Fibroblast of the aortic adventitia (primary cell): ENCODE results near the gene DLST. TPM values are rescaled to one million over a fixed set of nuclear protein-coding genes. Genes with fewer than 3 reads are reported as not detected.

Experiments used
- DNase-seq: peaks from one replicate; pipeline ENCODE4 v3.0.0-alpha.2; 2010; ENCODE audit warnings: low read depth
- H3K4me3 ChIP-seq: 2 replicates; pipeline ENCODE4 v1.5.1; 2011; ENCODE audit warnings: low read depth, mild to moderate bottlenecking, control low read depth, low read length, moderate library complexity
- total RNA-seq: library from RNA; depleted of rRNA; stranded (reverse); fragments of >200 nt; gene quantifications from 2 replicates; pipeline ENCODE4 v1.2.3, GENCODE V29; 2012; ENCODE audit warnings: low replicate concordance
- TF ChIP-seq, protein P1 (sequence below): IDR thresholded peaks from 2 replicates; pipeline ENCODE4 v1.5.1; 2011; ENCODE audit warnings: mild to moderate bottlenecking, low read length, control low read depth, inconsistent platforms; ENCODE audit not compliant: insufficient read depth

DLST gene
- total RNA-seq, 1 donor, result 68.5 TPM

DNA sequence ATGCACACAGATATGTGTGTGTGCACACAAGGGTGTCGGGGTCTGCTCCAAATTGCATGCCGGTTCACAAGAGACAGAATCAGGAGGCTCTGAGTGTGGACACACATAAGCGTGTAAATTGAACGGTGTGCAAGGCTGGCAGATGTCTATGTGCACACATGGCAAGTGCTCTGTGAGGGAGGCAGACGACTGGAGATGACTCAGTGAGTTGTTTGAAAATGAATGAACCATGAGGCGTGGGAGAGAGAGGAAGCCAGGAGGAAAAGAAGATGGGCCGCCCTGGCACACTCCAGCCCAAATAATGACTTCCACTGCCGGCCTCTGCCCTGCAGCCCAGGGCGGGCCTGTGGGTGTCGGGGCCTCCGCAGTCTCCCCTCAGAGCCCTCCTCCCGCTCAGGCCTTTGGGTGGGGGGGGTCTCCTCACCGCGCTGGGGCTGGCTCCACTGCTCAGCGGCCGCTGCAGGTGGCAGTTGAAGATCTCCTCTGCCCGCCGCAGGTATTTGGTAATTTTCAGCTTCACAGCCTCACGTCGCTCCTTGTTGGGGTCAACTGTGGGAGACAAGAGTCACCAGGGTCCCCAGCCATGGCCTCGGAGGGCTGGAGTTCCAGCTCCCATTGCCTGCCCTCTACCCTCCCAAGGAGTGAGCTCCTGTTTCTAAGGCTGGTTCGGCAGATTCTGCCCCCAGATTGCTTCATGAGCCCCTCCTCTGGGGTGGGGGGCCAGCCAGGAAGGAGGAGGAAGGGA is 37.9 kb downstream of the DLST start:
- H3K4me3 ChIP-seq, result no peak overlapping the region
- TF ChIP-seq, protein P1, sequence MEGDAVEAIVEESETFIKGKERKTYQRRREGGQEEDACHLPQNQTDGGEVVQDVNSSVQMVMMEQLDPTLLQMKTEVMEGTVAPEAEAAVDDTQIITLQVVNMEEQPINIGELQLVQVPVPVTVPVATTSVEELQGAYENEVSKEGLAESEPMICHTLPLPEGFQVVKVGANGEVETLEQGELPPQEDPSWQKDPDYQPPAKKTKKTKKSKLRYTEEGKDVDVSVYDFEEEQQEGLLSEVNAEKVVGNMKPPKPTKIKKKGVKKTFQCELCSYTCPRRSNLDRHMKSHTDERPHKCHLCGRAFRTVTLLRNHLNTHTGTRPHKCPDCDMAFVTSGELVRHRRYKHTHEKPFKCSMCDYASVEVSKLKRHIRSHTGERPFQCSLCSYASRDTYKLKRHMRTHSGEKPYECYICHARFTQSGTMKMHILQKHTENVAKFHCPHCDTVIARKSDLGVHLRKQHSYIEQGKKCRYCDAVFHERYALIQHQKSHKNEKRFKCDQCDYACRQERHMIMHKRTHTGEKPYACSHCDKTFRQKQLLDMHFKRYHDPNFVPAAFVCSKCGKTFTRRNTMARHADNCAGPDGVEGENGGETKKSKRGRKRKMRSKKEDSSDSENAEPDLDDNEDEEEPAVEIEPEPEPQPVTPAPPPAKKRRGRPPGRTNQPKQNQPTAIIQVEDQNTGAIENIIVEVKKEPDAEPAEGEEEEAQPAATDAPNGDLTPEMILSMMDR, result no peak
- no peak for DNase-seq

DNA sequence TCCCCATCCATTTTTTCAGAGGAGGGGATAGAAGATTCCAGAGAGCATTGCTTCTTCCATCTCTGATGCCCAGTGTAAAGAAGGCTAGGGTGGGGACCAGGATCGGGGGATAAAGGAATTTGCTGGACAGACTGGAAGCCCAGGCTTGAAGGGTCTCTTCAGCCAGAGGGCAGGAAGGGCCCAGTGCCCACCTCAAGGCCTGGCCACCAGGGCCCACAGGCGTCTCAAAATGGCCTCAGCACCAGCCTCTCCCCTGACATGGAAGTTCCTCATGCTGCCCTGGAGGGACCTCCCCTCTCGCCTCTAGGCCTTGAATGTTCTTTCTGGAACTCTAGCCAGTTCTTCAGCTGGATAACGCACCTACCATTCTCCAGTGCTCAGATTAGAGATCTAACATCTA is 38.6 kb downstream of the DLST start:
- TF ChIP-seq, protein P1, result no peak
- H3K4me3 ChIP-seq, result no peak overlapping the region
- DNase-seq, result no peak

- TF ChIP-seq, protein P1, result no peak
- DNase-seq, result no peak
- no peak overlapping the region for H3K4me3 ChIP-seq
Observed at GRCh38 chr14:74921053-74921620, 39.4 kb downstream of the DLST start.

DNA sequence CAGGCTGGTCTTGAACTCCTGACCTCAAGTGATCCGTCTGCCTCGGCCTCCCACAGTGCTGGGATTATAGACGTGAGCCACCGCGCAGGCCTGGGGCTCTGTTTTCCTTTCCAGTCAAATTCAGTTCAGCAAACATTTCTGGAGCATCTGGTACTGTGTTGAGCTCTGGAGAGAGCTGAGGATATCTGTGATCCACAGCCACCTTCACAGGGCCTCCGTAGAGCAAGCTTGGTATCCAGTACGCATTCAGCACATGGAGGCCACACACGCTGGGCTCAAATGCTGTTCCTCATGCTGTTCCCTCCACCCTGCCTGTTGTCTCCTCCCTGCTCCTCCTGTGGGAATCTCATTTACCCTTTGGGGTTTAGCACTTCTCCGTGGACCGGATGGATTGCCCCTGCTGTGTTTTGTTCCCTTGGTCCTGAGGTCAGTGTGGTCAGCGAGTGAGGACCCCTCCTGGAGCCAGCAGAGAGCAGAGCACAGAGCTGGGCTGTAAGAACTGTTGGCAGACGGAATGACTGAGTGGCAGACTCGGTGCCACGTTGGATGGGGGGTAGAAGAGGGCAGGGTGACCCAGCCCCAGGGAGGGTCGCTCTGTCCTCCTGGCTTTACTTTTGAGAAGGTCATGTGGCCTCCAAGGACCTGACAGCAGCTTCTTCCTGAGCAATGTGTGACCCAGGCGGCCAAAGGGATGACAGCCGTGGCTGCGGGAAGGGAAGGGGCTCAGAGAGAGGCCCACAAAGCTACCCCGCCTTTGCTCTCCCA is 40.5 kb downstream of the DLST start:
- H3K4me3 ChIP-seq, result no peak overlapping the region
- TF ChIP-seq, protein P1, result no peak
- DNase-seq, result no peak

- peak; percentile 68 for DNase-seq
- H3K4me3 ChIP-seq, result peak within 1 kb of the TSS; percentile 58
- TF ChIP-seq, protein P1, result no peak
Observed at GRCh38 chr14:74922752-74923401, 41.2 kb downstream of the DLST start, which contains the start of gene RPS6KL1. Gene RPS6KL1, minus strand, starts transcription at chr14:74923260. Its CDS starts 1,719 bp downstream, at chr14:74921541.

GRCh38 chr14:74924061-74924460 is 42.3 kb downstream of the DLST start:
- DNase-seq, result no peak
- TF ChIP-seq, protein P1, result no peak

More at GRCh38 chr14:74924061-74924460, 42.3 kb downstream of the DLST start:
- H3K4me3 ChIP-seq, result no peak overlapping the region
